MM.1S (cell line): Measurements from ENCODE around the gene DNAAF5.
"Not testable (repeated sequence)": the region's sequence is repeated elsewhere in the genome, so short reads cannot be mapped to it uniquely, and the experiment has no call there.

ENCODE experiments used
- DNase-seq: peaks from one replicate; pipeline ENCODE4 v3.0.0-alpha.2; 2015
- H2AFZ ChIP-seq: fragments of 300-600 bp; sonication (generic); 2 replicates; pipeline ENCODE4 v1.6.0; 2016; ENCODE audit warnings: antibody characterized with exemption, low read length
- H3F3A ChIP-seq: fragments of 300-600 bp; sonication (generic); 2 replicates; pipeline ENCODE4 v1.6.1; 2016; ENCODE audit warnings: mild to moderate bottlenecking, antibody characterized with exemption, low read length, moderate library complexity, mixed read lengths; ENCODE audit not compliant: insufficient read depth
- H3K27ac ChIP-seq: fragments of 300-600 bp; sonication (generic); 2 replicates; pipeline ENCODE4 v1.5.1; 2016; ENCODE audit warnings: mild to moderate bottlenecking, low read length
- H3K27me3 ChIP-seq: fragments of 300-600 bp; sonication (generic); replicated peaks from 2 replicates; pipeline ENCODE4 v1.6.0; 2016; ENCODE audit warnings: low read length; ENCODE audit not compliant: insufficient read depth
- H3K36me3 ChIP-seq: fragments of 300-600 bp; sonication (generic); replicated peaks from 2 replicates; pipeline ENCODE4 v1.6.1; 2016; ENCODE audit warnings: mild to moderate bottlenecking, low read length, mixed read lengths; ENCODE audit not compliant: insufficient read depth
- H3K4me1 ChIP-seq: fragments of 300-600 bp; sonication (generic); 2 replicates; pipeline ENCODE4 v1.6.1; 2016; ENCODE audit warnings: low read length, mixed read lengths
- H3K4me2 ChIP-seq: fragments of 300-600 bp; sonication (generic); 2 replicates; pipeline ENCODE4 v1.6.0; 2016; ENCODE audit warnings: low read depth, low read length
- H3K4me3 ChIP-seq: fragments of 300-600 bp; sonication (generic); 2 replicates; pipeline ENCODE4 v1.5.1; 2016; ENCODE audit warnings: low read length, mixed read lengths
- H3K79me2 ChIP-seq: fragments of 300-600 bp; sonication (generic); 2 replicates; pipeline ENCODE4 v1.6.1; 2016; ENCODE audit warnings: mixed run types, low read length, mixed read lengths
- H3K9ac ChIP-seq: fragments of 300-600 bp; sonication (generic); 2 replicates; pipeline ENCODE4 v1.6.1; 2016; ENCODE audit warnings: low read length, mixed read lengths
- H3K9me2 ChIP-seq: fragments of 300-600 bp; sonication (generic); replicated peaks from 2 replicates; pipeline ENCODE4 v1.6.1; 2016; ENCODE audit warnings: mild to moderate bottlenecking, low read length, mixed read lengths; ENCODE audit not compliant: insufficient read depth
- H3K9me3 ChIP-seq: fragments of 300-600 bp; sonication (generic); replicated peaks from 2 replicates; pipeline ENCODE4 v1.6.1; 2016; ENCODE audit warnings: mild to moderate bottlenecking, low read length, mixed read lengths; ENCODE audit not compliant: insufficient read depth
- H4K20me1 ChIP-seq: fragments of 300-600 bp; sonication (generic); 2 replicates; pipeline ENCODE4 v1.6.1; 2016; ENCODE audit warnings: mild to moderate bottlenecking, low read length, moderate library complexity, mixed read lengths; ENCODE audit not compliant: insufficient read depth
- EZH2 ChIP-seq: fragments of 300-600 bp; sonication (generic); optimal IDR thresholded peaks from 2 replicates; pipeline ENCODE3; 2017; ENCODE audit warnings: low read depth, mild to moderate bottlenecking, antibody characterized with exemption, low read length, mixed read lengths
- EZH2phosphoT487 ChIP-seq: fragments of 300-600 bp; sonication (generic); IDR thresholded peaks from 2 replicates; pipeline ENCODE4 v1.6.1; 2018; ENCODE audit warnings: antibody characterized with exemption, low read length
- TF ChIP-seq, protein P1 (sequence below): fragments of 300-600 bp; sonication (generic); IDR thresholded peaks from 2 replicates; pipeline ENCODE4 v1.5.1; 2016; ENCODE audit warnings: antibody characterized with exemption, low read length, mixed read lengths

DNAAF5 gene

DNA sequence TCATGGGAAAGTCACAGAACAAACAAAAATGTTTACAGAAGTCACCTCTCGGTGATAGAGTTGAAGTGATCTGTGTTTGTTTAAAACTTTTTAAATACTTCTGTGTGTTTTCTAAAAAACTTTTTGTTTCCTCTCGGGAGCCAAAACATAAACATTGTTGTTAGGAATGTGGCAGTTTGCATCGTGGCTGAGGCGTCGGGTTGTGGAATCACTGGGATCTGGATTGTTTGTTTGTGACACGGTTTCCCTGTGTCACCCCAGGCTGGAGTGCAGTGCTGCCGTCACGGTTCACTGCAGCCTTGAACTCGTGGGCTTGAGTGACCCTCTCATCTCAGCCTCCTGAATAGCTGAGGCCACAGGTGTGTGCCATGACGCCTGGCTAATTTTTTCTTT, 76.7 kb downstream of the DNAAF5 start:
- Histone ChIP-seq H3K4me2 (no peak overlapping the region), H3K4me3 (no peak overlapping the region), H2AFZ (no peak overlapping the region), H3K4me1 (no peaks in the 10 kb centered on the region), H3K27ac (no peak overlapping the region), H3K9me3 (no peaks in the 10 kb centered on the region), H3K9me2 (no peaks in the 10 kb centered on the region), H4K20me1 (no peaks in the 10 kb centered on the region), H3K27me3 (no peaks in the 10 kb centered on the region), H3K36me3 (no peaks in the 10 kb centered on the region), H3K9ac (no peak overlapping the region), H3F3A (no peaks in the 10 kb centered on the region), H3K79me2 (no peaks in the 10 kb centered on the region)
- no peak for DNase-seq
- no peak for TF ChIP-seq EZH2
- TF ChIP-seq, protein P1, sequence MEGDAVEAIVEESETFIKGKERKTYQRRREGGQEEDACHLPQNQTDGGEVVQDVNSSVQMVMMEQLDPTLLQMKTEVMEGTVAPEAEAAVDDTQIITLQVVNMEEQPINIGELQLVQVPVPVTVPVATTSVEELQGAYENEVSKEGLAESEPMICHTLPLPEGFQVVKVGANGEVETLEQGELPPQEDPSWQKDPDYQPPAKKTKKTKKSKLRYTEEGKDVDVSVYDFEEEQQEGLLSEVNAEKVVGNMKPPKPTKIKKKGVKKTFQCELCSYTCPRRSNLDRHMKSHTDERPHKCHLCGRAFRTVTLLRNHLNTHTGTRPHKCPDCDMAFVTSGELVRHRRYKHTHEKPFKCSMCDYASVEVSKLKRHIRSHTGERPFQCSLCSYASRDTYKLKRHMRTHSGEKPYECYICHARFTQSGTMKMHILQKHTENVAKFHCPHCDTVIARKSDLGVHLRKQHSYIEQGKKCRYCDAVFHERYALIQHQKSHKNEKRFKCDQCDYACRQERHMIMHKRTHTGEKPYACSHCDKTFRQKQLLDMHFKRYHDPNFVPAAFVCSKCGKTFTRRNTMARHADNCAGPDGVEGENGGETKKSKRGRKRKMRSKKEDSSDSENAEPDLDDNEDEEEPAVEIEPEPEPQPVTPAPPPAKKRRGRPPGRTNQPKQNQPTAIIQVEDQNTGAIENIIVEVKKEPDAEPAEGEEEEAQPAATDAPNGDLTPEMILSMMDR = no peak
- no peak for TF ChIP-seq EZH2phosphoT487

DNA sequence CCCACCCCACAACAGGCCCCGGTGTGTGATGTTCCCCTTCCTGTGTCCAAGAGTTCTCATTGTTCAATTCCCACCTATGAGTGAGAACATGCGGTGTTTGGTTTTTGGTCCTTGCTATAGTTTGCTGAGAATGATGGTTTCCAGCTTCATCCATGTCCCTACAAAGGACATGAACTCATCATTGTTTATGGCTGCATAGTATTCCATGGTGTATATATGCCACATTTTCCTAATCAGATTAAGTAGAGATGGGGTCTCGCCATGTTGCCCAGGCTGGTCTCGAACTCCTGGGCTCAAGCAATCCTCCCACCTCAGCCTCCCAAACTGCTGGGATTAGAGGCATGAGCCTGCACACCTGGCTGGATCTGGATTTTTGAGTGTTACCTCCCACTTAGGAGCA, 77.3 kb downstream of the DNAAF5 start:
- H3K36me3 ChIP-seq, H3K27ac ChIP-seq, H3F3A ChIP-seq, H3K4me2 ChIP-seq, DNase-seq, H3K79me2 ChIP-seq, H3K4me1 ChIP-seq, H3K9me3 ChIP-seq, H3K27me3 ChIP-seq, H3K9ac ChIP-seq, H2AFZ ChIP-seq, H3K9me2 ChIP-seq, H3K4me3 ChIP-seq, H4K20me1 ChIP-seq: not testable (repeated sequence)

DNA sequence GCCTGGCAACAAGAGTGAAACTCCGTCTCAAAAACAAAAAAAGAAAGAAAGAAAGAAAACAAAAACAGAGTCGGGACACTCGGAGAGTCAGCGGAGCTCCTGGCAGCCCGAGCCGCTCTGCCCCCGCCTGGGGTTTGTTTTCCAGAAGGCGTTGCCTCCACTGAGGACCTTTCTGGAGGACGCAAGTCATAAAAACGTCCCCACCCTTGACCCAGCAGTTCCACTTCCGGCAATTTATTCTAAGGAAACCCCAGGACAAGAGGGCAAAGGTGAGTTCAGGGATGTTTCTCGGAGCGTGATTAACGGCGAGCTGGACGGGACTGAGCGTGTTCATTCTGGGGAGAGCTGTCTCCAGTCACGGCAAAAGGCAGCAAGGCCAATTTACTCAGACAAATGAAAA, 78.8 kb downstream of the DNAAF5 start:
- Histone ChIP-seq H3K9me2 (no peaks in the 10 kb centered on the region), H3K79me2 (no peaks in the 10 kb centered on the region), H3K9ac (no peak overlapping the region), H3K4me2 (no peak overlapping the region), H3K4me1 (no peaks in the 10 kb centered on the region), H2AFZ (no peak overlapping the region), H3K27me3 (no peaks in the 10 kb centered on the region), H3K36me3 (no peaks in the 10 kb centered on the region), H3K27ac (no peak overlapping the region), H3K4me3 (no peak overlapping the region), H4K20me1 (no peaks in the 10 kb centered on the region), H3K9me3 (no peaks in the 10 kb centered on the region), H3F3A (no peaks in the 10 kb centered on the region)
- TF ChIP-seq EZH2phosphoT487 = no peak
- TF ChIP-seq, protein P1 = no peak
- no peak for TF ChIP-seq EZH2
- DNase-seq = no peak

DNA sequence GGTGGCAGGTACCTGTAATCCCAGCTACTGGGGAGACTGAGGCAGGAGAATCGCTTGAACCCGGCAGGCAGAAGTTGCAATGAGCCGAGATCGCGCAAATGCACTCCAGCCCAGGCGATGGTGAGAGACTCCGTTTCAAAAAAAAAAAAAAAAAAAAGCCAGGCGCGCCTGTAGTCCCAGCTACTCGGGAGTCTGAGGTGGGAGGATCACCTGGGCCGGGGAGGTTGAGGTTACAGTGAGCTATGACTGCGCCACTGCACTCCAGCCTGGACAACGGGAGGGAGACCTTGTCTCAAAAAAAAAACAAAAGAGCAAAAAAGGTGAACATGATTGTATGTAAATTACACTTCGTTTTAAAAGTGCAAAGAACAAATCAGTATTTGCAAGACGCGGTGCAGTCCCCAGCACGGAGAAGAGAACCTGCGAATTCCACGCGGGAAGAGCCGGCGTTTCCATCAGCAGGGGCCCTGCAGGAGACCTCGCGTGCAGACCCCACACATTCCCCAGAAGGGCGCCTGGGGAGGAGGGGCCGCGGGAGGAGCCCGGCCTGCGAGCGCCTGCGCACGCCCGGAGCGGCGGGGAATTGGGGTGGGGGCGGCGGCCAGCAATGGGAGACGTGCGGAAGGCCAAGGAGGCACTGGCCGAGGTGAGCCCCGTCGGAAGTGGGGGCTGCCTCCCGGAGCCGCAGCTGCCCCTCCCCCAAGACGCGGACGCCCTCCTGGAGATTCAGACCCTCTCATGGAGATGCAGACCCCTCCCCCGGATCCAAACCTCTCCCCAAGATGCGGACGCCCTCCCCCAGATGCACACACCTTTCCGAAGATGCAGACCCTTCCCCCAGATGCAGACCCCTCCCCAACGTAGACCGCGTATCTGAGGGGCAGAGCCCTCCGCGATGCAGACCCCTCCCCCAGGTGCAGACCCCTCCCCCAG, 89.1 kb downstream of the DNAAF5 start:
- Histone ChIP-seq H3K79me2 (peaks cover 38% of the 10 kb centered on the region), H4K20me1 (peaks cover 15% of the 10 kb centered on the region), H3K9me2 (no peaks in the 10 kb centered on the region), H3K4me2 (peak overlapping the region; percentile 92), H3K27ac (no peak overlapping the region), H3K4me1 (peaks cover 26% of the 10 kb centered on the region), H3K36me3 (no peaks in the 10 kb centered on the region), H3K27me3 (no peaks in the 10 kb centered on the region), H3F3A (peaks cover 16% of the 10 kb centered on the region; the same call in 1 of the 2 replicates), H2AFZ (peak overlapping the region; percentile 67), H3K9me3 (no peaks in the 10 kb centered on the region), H3K9ac (peak overlapping the region; percentile 48), H3K4me3 (peak overlapping the region; percentile 67)
- no peak for TF ChIP-seq EZH2
- TF ChIP-seq, protein P1 = no peak
- TF ChIP-seq EZH2phosphoT487 = no peak
- DNase-seq = no peak
